ENCODE results near the gene JUN.

The JUN gene

DNA sequence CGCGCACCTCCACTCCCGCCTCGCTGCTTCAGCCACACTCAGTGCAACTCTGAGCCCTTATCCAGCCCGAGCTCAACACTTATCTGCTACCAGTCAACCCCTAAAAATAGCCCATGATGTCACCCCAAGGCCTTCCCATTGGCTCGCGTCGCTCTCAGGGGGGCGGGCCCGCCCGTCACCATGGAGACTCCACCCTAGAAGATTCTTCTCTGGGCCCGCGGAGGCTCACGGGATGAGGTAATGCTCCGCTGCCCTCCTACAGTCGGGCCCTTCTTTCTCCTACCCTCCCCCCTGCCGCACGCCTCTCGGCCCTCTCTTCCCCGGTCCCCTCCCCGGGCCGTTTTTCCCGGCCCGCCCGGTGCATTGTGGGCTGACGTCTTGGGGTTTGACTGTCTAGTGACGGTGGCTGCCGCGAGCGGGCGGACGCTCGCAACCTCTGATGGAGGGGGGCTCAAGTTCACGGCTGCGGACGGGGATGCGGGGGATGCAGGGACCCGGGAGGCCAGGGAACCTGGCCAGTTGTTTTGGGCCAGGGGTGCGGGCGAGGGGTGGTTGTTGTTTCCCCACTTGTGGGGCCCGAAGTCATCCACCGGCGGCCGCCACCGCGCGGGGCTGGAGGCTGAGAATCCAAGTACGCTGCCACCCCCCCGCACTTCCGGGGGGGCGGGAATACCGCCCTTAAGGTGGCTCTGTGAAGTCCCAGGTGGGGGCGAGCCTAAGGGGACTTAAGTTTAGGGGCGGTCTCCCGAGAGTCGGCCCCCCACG, at the start of gene JUN:
TSS of gene JUN (minus strand) at position 55 of the 765 bp plus-strand sequence. CDS start 977 bp downstream, outside the sequence.
- peak within 1 kb of the TSS; percentile 99 for H3K27ac ChIP-seq
- TF ChIP-seq, protein P1, sequence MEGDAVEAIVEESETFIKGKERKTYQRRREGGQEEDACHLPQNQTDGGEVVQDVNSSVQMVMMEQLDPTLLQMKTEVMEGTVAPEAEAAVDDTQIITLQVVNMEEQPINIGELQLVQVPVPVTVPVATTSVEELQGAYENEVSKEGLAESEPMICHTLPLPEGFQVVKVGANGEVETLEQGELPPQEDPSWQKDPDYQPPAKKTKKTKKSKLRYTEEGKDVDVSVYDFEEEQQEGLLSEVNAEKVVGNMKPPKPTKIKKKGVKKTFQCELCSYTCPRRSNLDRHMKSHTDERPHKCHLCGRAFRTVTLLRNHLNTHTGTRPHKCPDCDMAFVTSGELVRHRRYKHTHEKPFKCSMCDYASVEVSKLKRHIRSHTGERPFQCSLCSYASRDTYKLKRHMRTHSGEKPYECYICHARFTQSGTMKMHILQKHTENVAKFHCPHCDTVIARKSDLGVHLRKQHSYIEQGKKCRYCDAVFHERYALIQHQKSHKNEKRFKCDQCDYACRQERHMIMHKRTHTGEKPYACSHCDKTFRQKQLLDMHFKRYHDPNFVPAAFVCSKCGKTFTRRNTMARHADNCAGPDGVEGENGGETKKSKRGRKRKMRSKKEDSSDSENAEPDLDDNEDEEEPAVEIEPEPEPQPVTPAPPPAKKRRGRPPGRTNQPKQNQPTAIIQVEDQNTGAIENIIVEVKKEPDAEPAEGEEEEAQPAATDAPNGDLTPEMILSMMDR (conservative IDR thresholded peaks at IDR 0.05) = no peak

DNA sequence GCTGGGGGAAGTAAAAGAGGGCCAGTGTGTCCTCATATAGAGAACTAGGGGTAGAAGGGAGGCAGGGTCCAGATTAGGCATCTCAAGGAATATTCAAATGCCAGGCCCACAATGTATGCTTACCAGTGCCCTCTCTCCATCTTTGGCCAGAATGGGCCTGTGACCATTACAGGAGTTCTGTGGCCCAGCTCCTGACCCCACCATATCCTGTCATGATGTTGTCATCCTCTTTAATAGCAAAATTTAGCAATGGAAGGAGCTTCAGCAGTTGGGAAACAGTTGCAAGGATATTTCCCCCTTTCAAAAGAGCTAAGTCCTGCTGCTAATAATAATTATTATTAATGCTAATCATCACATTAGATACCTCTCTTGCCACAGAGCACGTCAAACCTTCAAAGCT, 49.3 kb upstream of the JUN start:
- TF ChIP-seq, protein P1 (conservative IDR thresholded peaks at IDR 0.05) = no peak

DNA sequence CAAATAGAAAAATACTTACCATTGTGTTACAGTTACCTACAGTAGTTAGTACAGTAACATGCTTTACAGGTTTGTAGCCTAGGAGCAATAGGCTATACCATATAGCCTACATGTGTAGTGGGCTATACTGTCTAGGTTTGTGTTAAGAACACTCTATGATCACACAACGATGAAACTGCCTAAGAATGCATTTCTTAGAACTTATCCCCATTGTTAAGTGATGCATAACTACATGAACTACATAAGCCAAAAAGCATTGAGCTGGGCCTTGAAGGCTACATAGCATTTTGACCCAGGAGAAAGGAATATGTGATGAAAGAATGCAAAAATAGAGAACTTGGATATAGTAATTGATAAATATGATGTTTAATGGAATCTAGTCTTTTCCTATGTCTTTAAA, 46.4 kb upstream of the JUN start:
- H3K27ac ChIP-seq = no peak overlapping the region

More for the DNA sequence above, 49.3 kb upstream of the JUN start:
- H3K27ac ChIP-seq = no peak overlapping the region

DNA sequence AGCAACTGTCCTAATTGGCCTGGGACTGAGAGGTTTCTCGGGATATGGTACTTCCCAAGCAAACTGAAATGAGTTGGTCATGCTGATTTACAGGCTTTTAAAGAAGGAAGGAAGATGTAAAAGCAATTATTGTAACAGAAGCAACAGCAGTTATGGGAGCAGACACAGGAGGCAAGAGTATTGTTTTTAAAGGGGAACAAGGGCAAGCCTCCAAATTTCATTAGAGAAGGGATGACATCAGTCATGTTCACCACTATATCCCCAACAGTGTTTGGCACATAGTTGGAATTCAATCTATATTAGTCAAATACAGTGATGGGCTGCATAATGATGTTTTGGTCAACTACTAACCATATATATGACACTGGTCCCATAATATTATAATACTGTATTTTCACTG, 46.0 kb upstream of the JUN start:
- TF ChIP-seq, protein P1 (conservative IDR thresholded peaks at IDR 0.05) = no peak
- no peak overlapping the region for H3K27ac ChIP-seq

More for the DNA sequence above, 46.4 kb upstream of the JUN start:
- TF ChIP-seq, protein P1 (conservative IDR thresholded peaks at IDR 0.05) = no peak

DNA sequence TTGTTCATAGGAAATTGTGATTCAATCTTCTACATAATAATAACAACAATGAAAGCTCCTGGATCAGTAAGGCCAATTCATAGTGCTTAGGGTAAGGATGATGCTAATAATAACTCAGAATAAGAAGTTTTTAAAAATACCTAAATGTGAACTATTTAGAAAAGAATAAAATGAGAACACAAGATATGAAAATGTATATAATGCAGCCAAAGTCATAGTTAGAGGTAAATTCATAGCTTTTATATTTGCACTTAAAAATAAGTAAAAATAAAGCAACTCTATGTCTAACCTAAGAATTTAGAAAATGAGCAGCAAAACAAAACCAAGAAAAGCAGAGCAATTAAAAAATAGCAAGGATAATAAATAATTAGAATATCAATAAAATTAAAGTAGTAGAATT, 43.5 kb upstream of the JUN start:
- H3K27ac ChIP-seq = no peak overlapping the region
- TF ChIP-seq, protein P1 (conservative IDR thresholded peaks at IDR 0.05) = no peak

DNA sequence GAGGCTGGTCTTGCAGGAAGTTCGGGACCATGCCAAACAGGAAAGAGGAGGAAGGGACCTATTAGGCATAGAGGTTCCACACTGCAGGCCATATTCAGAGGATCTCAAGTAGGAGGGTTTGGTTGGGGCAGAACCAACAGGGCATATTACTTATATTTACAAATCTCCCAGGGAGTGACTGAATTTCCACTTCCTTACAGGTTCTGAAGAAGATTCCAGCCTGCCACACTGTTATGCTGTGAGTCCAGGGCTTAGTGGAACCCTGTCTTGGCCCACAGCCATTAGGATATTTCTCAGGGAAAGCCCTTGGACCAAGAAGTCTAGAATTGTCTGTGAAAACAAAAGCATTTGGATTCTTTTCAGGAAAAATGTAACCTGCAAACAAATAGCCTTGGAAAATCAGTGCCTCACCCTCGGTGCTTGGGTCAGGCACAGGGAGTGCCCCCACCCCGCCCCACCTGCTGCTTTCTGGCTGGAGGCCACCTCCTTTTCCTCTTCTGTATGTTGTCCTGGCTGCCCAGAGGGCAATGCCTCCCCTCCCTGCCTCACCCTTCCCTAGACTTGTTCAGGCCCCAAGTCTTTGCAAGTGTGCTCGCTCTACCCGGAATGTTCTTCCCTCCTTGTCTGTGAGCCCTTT, 41.0 kb upstream of the JUN start:
- TF ChIP-seq, protein P1 (conservative IDR thresholded peaks at IDR 0.05) = no peak
- no peak overlapping the region for H3K27ac ChIP-seq

DNA sequence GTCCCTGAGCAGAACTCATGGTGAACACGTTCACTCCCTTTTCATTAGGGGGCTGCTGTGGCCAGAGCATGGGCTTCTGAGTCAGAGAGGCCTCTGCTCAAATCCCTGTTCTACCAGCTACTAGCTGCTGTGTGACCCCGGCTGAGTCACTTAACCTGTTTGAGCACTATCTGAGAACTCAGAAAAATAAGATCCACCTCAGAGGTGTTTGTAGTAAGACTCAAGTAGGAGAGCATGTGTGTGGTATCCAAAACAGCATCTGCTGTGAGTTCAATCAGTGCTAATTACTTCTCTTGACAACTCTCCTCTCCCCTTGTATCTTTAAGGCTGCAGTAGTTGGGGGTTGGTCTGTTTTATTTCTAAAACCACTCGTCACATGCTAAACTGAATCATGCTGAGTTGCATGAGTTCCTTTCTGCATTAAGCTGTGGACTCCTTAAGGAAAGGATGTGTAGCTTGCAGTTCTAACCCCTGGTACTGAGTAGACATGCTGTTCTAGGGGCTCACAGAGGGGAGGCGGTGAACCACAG, 39.7 kb upstream of the JUN start:
- TF ChIP-seq, protein P1 (conservative IDR thresholded peaks at IDR 0.05) = no peak
- peak overlapping the region; percentile 11; the same call in 1 of the 2 replicates for H3K27ac ChIP-seq

All from VCaP (cell line).